SK-N-MC (cell line): ENCODE results near the gene PHPT1.

ENCODE experiments used
- EZH2 ChIP-seq: fragments of 200-600 bp; sonication (generic); IDR thresholded peaks from one replicate; pipeline ENCODE4 v1.6.1; 2017; ENCODE audit warnings: antibody characterized with exemption
- FOXP2 ChIP-seq: optimal IDR thresholded peaks from 2 replicates; pipeline ENCODE3; 2011; ENCODE audit warnings: mild to moderate bottlenecking, moderate library complexity; ENCODE audit not compliant: insufficient read depth; ENCODE audit errors: extremely low read length, control extremely low read depth
- POLR2AphosphoS5 ChIP-seq: IDR thresholded peaks from 2 replicates; pipeline ENCODE4 v1.6.1; 2012; ENCODE audit warnings: mild to moderate bottlenecking, low read depth, low read length, borderline replicate concordance

DNA sequence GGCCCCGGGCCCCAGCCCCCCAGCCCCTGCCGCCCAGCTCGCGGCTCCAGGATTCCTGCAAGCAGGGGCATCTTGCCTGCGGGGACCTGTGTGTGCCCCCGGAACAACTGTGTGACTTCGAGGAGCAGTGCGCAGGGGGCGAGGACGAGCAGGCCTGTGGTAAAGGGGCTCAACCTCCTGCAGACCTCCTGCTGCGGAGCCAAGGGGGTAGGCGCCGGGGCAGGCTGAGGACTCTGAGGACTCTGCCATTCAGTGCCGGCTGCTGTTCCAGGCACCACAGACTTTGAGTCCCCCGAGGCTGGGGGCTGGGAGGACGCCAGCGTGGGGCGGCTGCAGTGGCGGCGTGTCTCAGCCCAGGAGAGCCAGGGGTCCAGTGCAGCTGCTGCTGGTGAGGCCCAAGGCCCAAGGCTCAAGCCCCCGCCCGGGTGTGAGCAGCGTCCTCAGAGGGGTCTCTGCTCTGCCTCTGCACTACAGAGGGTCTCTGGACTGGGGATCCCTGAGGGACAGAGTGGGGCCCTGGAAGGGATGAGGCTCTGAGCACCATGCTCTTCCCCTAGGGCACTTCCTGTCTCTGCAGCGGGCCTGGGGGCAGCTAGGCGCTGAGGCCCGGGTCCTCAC lies 6.4 kb downstream of the PHPT1 start:
- no peak for TF ChIP-seq POLR2AphosphoS5
- no peak for TF ChIP-seq EZH2
- no peak for TF ChIP-seq FOXP2
